HG03342 (cell line): ENCODE data around the gene KBTBD12.
"Not testable (repeated sequence)": the region's sequence is repeated elsewhere in the genome, so short reads cannot be mapped to it uniquely, and the experiment has no call there.

ENCODE experiments used
- ATAC-seq: cut with Tn5 transposase; IDR thresholded peaks from one replicate; pipeline ENCODE4 v1.9.1; 2021; ENCODE audit warnings: mild to moderate bottlenecking, moderate library complexity; ENCODE audit not compliant: unreplicated experiment

KBTBD12 gene, protein sequence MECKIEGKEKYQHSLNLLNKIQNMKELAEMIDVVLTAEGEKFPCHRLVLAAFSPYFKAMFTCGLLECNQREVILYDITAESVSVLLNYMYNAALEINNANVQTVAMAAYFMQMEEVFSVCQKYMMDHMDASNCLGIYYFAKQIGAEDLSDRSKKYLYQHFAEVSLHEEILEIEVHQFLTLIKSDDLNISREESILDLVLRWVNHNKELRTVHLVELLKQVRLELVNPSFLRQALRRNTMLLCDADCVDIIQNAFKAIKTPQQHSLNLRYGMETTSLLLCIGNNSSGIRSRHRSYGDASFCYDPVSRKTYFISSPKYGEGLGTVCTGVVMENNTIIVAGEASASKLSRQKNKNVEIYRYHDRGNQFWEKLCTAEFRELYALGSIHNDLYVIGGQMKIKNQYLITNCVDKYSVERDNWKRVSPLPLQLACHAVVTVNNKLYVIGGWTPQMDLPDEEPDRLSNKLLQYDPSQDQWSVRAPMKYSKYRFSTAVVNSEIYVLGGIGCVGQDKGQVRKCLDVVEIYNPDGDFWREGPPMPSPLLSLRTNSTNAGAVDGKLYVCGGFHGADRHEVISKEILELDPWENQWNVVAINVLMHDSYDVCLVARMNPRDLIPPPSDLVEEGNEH

DNA sequence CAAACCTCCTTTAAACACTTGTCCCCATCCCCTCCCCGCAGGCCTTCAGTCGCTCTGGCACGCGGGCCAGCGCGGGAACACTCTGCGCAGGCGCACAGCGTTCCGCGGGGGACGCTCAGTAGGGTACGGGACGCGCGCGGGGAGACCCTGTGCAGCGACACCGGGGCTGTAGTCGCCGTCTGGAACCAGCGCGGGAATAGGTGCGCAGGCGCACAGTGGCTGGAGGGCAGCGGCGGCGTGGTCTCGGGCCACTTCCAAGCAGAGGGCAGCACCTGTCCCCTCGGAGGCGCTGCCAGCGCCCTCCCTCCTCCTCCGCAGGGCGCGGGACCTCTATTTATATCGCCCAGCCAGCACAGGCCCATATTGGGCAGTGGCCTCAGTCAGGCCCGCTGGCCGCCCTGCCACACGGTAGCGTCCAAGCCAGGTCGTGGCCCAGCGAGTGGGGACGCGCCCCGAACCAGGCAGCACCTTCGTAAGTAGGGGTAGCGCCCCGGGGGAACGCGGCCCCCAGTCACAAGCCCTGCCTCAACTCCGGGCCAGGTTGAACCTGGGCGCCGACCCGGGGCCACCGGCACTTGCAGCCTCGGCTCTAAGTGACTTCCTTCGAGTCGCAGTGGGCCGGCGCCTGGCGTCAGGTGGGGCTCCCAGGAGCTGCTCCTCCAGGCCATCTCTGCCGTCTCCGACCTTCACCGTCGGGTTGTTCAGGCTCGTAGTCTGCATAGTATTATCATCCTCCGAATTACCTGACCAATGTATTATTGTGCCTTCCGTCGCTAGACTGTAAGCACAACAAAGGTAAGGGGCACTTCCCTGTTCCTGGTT is at the start of gene KBTBD12:
KBTBD12 (plus strand) TSS at position 118 of the 822 bp plus-strand sequence. CDS start 7,830 bp downstream, outside the sequence.
- ATAC-seq, result no peak

DNA sequence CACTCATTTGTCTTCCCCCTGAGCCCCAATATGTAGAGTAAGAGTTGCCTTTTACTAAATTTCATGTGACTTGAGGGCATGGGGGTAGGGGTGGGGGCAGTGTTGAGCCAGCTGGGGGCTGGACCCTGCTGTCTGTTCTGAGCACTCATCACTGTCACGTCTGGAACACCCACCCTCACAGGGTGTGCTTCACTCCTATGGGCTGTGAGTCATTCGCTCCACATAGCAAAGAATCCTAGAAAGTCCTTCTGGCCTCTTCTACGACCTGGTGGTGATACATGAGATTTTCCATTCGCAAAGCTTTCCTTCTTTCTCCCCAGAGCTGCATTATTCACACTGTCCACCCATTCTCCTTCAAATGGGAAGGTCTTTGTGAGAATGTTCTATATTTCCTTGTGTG is 49.1 kb upstream of the KBTBD12 start:
- ATAC-seq, result no peak

DNA sequence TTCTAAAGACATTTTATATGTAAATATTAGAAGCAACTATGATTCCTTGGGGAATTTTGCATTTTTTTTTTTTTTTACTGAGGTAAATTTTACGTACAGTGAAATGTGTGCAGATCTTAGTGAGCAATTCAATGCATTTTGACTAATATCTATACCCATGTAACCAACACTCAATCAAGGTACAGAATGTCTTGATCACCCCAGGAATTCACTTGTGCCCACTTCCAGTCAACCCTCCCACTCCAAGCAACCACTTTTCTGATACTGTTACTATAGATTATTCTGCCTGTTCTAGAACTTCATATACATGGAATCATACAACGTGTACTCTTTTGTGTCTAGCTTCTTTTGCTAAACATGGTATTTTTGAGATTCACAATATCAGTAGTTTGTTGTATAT is 47.6 kb upstream of the KBTBD12 start:
- ATAC-seq, result no peak

DNA sequence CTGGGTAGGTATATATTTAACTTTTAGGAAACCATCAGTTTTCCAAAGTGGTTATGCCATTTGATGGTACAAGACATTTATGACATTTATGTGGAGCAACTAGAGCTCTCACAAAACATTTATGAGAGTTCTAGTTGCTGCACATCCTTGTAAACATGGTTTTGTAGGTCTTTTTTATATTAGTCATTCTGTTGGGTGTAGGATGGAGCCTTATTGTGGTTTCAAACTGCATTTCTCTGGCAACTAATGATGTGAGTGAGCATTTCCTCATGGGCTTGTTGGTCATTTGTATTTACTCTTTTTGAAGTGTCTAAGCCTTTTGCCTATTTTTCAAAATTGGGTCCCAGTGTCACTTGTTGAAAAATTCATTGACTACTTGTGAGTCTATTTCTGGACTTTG is 47.0 kb upstream of the KBTBD12 start:
- no peak for ATAC-seq

DNA sequence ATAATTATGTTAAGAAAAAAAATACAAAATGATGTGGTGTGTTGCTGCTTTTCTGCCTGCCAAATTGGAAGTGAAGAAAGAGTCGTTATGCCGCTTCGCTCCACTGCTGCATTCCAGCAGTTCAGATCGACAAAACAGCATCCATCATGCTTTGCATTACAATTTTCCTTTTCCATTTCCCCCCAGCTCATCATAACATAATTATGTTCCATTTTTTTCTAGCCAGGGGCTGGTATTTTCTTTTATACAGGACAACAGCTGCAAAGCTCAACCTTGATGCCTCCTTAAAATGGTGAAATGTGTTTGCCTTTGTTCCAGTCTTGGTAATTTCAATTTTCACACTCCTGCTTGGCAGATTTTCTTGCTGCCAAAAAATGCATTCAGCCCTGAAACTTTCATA is 44.9 kb upstream of the KBTBD12 start:
- ATAC-seq, result no peak

DNA sequence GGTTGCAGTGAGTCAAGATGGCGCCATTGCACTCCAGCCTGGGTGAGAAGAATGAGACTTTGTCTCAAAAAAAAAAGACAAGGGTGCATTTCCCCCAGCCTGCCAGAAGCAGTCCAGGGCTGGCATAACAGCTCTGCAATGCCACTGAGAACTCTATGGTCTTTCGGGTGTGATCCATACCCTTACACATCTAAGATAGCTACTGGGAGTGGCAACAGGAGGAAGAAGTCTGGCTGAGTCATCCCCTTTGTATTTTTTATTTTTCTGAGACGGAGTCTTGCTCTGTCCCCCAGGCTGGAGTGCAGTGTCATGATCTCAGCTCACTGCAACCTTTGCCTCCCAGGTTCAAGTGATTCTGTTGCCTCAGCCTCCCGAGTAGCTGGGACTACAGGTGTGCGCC is 40.9 kb upstream of the KBTBD12 start:
- not testable (repeated sequence) for ATAC-seq

DNA sequence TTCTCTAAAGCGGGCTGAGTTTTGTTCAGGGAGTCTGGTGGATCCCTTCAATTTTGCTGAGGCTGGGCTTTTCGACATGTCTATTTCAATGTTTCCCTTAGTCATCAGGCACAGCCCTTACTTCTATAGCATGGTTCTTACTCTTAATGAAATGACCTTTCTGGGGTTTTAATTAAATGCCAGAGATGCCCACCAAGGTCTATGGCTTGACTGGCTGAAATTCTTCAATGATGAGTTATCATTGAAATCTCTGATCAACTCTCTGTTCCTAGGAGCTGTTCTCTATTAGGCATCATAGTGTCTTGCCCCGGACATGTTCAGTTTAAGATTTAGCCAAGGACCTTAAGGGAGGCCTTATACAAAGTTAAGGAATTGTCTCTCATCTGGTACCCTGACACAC is 33.4 kb upstream of the KBTBD12 start:
- no peak for ATAC-seq

DNA sequence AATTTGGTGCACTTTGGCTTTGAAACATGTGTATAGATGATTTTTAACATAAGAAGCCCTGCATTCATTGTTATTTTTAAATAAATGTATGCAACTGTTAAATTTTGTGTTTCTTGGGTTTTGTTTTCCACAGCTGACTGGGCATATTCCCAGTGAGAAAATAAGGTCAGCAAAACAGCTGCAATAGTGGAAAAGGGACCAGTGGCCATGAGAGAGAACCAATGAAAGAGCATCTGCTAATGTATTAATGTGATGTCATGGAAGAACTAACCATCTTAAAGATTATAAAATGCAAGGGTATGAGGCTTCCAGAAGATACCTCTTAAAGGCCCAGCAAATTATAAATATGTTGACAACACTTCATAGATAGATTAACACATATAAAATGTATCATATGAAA is 31.0 kb upstream of the KBTBD12 start:
- no peak for ATAC-seq

DNA sequence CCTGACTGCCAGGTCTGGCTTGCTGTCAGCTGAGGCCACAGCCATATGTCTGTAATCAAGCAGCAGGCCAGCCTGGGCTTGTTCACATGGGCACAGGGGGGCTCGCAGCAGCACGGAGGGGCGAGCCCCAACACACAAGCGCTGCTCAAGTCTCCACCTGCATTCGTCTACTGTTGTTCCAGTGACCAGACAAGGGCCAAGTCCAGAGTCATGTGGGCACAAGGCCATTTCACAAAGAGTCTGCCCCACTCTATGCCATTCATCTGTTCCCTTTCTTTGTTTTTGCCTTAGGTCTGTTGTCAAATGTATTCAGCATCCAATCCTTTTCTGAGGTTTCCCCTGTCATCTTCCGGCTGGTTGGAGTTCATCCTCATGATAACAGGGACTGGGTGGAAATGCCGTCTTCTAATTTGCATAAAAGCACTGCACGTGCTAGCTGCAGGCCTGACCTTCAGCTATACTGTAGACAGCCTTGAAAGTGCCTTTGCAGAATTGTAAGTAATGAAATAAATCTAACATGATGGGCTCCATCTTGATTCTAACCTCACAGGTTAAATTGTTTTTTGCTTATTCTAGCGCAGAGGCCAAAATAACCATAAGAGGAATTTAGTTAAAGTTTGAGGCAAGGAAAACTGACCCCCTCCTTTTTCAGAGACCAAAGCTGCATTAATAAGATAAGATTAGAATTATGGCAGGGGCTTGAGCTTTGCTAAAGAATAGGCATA is 28.6 kb upstream of the KBTBD12 start:
- ATAC-seq, result no peak

DNA sequence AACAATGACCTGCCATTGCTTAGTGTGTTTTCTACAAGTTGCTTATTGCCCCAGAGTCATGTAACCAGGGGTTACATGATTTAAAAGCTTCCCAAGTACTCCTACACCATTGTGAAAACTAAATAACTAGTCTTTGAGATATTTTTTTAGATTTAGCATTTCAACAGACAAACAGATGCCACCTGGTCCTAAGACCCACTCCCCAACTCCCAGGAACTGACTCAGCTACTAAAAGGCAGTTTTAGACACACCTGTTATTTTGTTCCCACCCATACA is 28.1 kb upstream of the KBTBD12 start:
- no peak for ATAC-seq

DNA sequence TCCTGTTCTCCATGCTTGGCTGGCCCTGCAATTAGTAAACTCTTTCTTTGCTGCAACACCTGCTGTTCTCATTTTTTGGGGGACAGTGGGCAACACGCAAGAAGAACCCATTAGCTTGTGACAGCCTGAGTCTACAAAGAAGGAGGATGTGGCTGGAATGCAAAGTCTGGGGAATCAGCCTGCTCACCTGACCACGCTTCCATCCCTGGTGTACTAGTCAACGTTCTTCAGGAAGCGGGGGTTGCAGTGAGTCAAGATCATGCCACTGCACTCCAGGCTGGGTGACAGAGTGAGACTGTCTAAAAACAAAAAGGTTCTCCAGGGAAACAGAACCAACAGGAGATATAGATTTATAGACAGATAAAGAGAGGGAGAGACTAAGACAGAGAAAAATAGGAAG is 27.7 kb upstream of the KBTBD12 start:
- no peak for ATAC-seq

DNA sequence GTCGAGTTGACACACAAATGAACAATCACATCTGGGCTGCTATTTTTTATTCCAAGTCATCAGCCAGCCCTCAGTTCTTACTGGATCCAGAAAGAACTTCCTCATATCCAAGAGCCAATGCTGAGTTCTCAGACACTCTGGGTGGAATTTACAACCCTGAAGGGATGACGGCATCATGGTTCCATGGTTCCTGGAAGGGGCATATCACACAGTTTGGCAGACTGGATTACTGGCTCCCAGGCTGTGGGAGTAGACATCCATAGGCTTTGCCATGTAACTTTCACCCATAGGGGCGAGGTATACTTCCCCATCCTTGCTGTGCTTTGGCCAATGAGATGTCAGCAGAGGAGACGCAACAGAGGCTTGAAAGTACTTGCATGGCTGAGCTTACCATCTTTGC is 26.9 kb upstream of the KBTBD12 start:
- ATAC-seq, result no peak

DNA sequence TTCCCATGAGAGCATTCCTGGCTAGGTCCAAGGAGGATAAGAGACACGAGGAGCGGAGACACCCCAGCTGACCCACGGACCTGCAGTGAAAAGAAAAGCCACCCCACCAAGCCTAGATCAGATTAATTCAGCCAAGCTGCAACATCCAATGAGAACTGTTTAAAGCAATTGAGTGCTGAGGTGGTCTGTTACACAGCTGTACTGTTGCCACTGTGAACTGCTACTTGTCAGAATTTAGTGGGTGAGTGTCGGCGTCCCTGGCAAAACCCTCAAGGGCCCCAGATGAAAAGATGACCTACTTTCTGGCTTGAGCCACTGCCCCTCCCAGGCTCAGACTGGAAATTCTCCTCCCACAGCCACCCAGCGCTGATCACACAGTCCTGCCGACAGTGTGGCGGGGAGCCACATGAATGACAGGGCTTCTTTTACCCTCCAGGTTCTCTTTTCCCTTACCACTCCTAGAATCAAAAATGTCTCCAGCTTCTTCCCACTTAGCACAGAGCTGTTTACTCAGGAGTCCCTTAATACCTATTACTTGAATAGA is 26.4 kb upstream of the KBTBD12 start:
- no peak for ATAC-seq

DNA sequence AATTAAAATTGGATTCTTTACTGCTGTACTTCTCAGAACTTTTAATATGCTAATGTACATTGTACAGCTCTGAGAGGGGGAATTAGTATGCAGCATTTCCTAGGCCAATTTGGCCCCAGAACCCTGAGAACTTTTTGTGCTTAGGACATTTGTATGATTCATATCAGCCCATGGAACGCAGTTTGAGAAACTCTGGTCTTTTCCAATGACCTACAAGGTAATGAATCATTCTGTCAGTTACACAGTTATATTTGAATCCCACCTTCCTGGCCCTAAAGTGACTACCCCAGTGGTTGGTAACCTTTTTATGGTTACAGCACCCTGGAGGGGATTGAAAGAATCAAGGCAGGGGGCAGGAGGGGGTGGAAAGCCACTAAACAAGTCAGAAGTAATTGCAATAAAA is 25.6 kb upstream of the KBTBD12 start:
- ATAC-seq, result no peak

DNA sequence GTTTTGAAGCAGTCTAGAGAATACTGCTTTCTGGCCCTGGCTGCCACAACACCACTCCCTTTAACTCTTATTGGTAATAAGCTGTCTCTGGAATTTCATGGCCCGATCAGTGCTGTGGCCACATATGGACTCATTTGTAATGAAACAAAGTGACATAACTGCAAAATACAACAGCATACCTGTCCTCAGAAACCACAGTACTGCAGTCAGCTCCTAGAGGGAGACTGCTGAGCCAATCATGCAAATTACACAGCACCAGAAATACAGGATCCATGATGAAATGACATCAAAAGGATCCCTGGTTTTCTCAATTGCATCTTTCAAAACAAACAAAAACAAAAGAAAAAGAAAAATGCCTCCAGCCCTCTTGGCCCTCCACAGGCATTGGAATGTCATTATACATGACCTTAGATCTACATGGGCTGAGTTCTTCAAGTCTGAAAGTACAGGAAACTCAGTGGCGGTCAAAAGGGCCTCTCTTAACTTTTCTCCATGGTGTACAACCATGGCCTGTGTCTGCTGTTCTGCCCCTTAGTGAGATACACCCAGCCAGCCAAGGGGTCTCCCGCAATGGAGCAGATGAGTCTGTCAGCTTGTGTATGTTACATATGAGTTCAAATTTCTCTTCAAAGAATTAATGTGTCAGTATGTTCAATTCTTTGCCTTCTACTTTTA is 24.9 kb upstream of the KBTBD12 start:
- no peak for ATAC-seq

DNA sequence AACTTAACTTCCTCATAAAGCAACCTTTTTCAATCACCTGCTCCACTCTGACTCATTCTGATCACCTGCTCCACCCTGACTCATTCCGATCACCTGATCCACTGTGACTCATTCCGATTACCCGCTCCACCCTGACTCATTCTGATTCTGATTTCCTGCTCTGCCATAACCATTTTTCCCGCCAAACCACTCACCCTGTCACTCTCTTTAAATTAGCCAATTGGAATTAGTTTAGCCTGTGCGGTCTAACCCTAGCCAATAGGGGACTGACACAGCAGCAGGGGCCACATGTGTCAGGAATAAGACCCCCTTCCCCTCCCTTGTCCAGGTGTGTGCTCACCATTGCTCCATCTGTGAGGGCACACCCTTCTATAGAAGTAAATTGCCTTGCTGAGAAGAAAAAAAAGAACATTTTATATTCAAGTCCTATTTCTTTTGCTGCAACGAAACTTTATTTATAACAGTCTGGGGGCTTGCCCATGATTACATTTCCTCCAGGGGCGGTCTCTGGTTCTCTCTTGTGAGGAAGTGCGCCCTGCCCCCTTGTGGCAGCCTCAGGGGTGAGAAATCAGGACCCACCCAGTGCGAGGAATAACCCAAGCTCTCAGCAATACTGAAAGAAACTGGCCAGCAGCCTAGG is 24.3 kb upstream of the KBTBD12 start:
- not testable (repeated sequence) for ATAC-seq

DNA sequence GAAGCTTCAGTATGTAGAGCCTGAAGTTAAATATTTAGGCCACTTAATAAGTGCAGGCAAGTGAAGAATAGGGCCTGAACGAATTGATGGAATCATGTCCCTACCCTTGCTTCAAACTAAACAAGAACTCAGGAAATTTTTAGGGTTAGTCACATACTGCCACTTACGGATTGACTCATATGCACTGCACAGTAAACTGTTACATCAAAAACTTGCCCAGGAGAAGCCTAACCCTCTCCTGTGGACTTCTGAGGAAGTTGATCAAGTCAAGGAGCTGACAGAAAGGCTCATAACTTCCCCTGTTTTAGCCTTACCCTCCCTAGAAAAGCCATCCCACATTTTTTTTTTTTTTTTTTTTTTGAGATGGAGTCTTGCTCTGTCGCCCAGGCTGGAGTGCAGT is 20.6 kb upstream of the KBTBD12 start:
- no peak for ATAC-seq

DNA sequence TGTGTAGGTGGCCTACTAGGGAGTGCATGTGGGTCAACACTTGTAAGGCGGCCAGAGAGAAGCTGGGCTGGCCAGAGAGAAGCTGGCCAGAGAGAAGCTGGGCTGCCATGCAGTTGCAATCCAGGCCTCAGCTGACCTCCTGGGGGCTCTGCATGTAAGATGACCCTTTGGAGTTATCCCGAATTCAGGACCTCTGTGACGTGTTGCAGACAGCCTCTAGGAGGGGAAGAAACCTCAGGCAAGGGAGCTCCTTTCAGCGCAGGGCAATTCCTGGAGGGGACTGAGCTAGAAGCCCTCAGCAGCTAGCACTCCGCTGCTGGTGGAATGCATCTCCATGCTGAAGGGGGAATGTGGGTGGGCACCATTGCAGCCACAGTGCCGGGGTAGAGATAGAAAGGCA is 15.8 kb upstream of the KBTBD12 start:
- ATAC-seq, result no peak

DNA sequence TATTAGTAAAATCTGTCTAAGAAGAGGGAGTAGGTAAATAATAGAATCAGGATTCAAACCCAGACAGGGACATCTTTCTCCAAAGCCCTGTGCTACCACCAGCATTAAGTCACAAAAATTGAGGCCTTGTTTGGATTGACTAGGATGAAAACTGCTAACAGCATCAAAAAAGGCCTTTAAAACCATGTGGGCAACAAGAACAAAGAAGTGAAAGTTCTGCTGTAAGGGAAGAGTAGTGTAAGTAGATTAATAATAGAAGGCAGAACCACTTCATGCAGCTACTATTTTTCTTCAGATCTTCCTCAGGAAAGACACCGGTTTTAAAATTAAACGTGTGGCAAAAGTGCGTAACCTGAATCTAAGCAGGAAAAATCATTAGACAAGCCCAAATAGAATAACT is 15.3 kb upstream of the KBTBD12 start:
- no peak for ATAC-seq

DNA sequence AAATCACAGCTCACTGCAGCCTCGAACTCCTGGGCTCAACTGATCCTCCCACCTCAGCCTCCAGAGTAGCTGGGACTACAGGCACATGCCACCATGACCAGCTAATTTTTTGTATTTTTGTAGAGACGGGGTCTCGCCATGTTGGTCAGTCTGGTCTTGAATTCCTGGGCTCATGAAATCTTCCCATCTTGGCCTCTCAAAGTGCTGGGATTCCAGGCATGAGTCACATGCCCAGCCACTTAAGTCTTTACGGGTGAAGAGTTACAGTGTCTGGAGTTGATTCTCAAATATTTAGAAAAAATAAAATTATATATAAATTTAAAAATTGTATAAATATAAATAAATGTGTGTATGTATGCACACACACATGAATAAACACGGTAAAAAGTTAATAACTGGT is 14.5 kb upstream of the KBTBD12 start:
- no peak for ATAC-seq
